Fibroblast of mammary gland (primary cell): ENCODE data around the gene LRMDA.

Experiments
- DNase-seq: peaks from one replicate; pipeline ENCODE4 v3.0.0-alpha.2; 2010; ENCODE audit warnings: low read depth
- H3K4me3 ChIP-seq: 2 replicates; pipeline ENCODE4 v1.5.1; 2011; ENCODE audit warnings: low read depth, mild to moderate bottlenecking, low read length, moderate library complexity; ENCODE audit not compliant: control insufficient read depth
- TF ChIP-seq, protein P1 (sequence below): conservative IDR thresholded peaks from 2 replicates; pipeline ENCODE4 v1.5.1; 2011; ENCODE audit warnings: low read depth, low read length, inconsistent platforms; ENCODE audit not compliant: control insufficient read depth, insufficient read depth

LRMDA gene

GRCh38 chr10:76209135-76209534 lies 777.7 kb downstream of the LRMDA start:
- peak; percentile 78 for DNase-seq
- H3K4me3 ChIP-seq, result no peak overlapping the region
- TF ChIP-seq, protein P1, sequence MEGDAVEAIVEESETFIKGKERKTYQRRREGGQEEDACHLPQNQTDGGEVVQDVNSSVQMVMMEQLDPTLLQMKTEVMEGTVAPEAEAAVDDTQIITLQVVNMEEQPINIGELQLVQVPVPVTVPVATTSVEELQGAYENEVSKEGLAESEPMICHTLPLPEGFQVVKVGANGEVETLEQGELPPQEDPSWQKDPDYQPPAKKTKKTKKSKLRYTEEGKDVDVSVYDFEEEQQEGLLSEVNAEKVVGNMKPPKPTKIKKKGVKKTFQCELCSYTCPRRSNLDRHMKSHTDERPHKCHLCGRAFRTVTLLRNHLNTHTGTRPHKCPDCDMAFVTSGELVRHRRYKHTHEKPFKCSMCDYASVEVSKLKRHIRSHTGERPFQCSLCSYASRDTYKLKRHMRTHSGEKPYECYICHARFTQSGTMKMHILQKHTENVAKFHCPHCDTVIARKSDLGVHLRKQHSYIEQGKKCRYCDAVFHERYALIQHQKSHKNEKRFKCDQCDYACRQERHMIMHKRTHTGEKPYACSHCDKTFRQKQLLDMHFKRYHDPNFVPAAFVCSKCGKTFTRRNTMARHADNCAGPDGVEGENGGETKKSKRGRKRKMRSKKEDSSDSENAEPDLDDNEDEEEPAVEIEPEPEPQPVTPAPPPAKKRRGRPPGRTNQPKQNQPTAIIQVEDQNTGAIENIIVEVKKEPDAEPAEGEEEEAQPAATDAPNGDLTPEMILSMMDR, result no peak

GRCh38 chr10:76210211-76210610 lies 778.8 kb downstream of the LRMDA start:
- TF ChIP-seq, protein P1, result no peak
- no peak overlapping the region for H3K4me3 ChIP-seq
- DNase-seq, result peak; percentile 54

GRCh38 chr10:76211691-76212090 lies 780.3 kb downstream of the LRMDA start:
- no peak overlapping the region for H3K4me3 ChIP-seq
- TF ChIP-seq, protein P1, result no peak

DNA sequence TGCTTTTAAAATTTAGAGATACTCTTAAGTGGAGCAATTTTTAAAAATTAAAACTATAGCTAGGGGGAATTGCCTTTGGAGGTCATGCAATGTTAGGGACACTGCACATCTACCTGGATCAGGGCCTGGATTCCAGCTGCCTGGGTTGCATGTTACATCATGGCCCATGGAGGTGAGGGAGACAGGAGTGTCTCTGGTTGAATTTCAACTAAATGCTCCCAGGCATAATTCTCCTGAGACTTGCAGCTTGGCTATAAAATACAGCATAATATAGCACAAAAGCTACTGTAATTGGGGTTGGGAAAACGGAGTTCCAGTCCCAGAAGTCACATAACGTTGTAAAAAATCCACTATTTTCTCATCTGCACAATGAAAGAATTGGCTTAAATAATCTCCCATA lies 782.5 kb downstream of the LRMDA start:
- DNase-seq, result no peak
- TF ChIP-seq, protein P1, result no peak
- no peak overlapping the region for H3K4me3 ChIP-seq

More at GRCh38 chr10:76211691-76212090, 780.3 kb downstream of the LRMDA start:
- no peak for DNase-seq

- H3K4me3 ChIP-seq, result no peak overlapping the region
- TF ChIP-seq, protein P1, result no peak
These were observed 786.6 kb downstream of the LRMDA start for GRCh38 chr10:76218035-76218434.

DNA sequence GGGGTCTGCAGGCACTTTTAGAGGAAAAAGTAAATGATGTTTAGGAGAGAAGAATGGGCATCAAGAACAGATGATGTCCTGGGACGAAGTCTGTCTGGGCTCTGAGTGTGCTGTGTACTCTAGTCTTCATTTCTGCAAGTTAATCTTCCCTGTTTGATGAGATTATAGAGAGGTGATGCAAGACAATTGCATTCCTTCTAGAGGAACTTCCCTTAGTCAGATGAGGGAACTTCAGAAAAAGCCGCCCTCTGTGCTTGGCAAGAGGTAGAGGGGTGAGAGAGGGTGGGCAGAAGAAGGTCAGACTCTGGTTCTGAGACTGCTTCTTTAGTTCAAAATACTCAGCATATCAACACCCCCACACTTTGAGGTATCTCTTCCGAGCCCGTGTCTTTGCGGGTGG lies 797.9 kb downstream of the LRMDA start:
- TF ChIP-seq, protein P1, result no peak
- DNase-seq, result no peak
- H3K4me3 ChIP-seq, result no peak overlapping the region

More at GRCh38 chr10:76218035-76218434, 786.6 kb downstream of the LRMDA start:
- DNase-seq, result no peak

GRCh38 chr10:76230921-76231285 lies 799.5 kb downstream of the LRMDA start:
- no peak overlapping the region for H3K4me3 ChIP-seq
- TF ChIP-seq, protein P1, result no peak
- no peak for DNase-seq
